A549 (cell line): ENCODE data around the gene NLRC5.

Experiments
- CEBPB ChIP-seq, 2 experiments: fragments of >200 bp in 1 of 2; sonication (Bioruptor Twin) in 1 of 2; formaldehyde crosslinking in 1 of 2; IDR thresholded peaks; 2 replicates each; pipeline ENCODE4 v1.6.1; 2012 to 2016
- CTCF ChIP-seq: fragments of >200 bp; sonication (Bioruptor Twin); formaldehyde crosslinking; IDR thresholded peaks from 3 replicates; pipeline ENCODE4 v1.5.1; 2016
- ELK1 ChIP-seq: fragments of 150-350 bp; IDR thresholded peaks from 2 replicates; pipeline ENCODE4 v1.6.1; 2014; ENCODE audit warnings: low read depth, mild to moderate bottlenecking, low read length
- EP300 ChIP-seq, 2 experiments: fragments of >200 bp; sonication (Bioruptor Twin); formaldehyde crosslinking; IDR thresholded peaks; 2 replicates in 1 of 2; 3 replicates in 1 of 2; pipeline ENCODE4 v1.6.1; 2016 to 2017
- HMGXB4 ChIP-seq: fragments of 250-450 bp; sonication (Bioruptor Pico); IDR thresholded peaks from 2 replicates; pipeline ENCODE4 v1.5.0; 2021; ENCODE audit warnings: mild to moderate bottlenecking, moderate library complexity, borderline replicate concordance
- HOXA7 ChIP-seq: fragments of 250-450 bp; sonication (Bioruptor Pico); IDR thresholded peaks from 2 replicates; pipeline ENCODE4 v1.5.0; 2020; ENCODE audit warnings: mild to moderate bottlenecking, moderate library complexity
- JUNB ChIP-seq: fragments of >200 bp; sonication (Bioruptor Twin); formaldehyde crosslinking; IDR thresholded peaks from 2 replicates; pipeline ENCODE4 v1.6.1; 2016
- MAX ChIP-seq: IDR thresholded peaks from 2 replicates; pipeline ENCODE4 v1.6.1; 2012
- MAZ ChIP-seq: fragments of 150-350 bp; IDR thresholded peaks from 2 replicates; pipeline ENCODE4 v1.6.1; 2014; ENCODE audit warnings: antibody characterized with exemption, low read depth, low read length, borderline replicate concordance
- NPAS2 ChIP-seq: fragments of 250-450 bp; sonication (Bioruptor Pico); IDR thresholded peaks from 2 replicates; pipeline ENCODE4 v1.8.0; 2022; ENCODE audit warnings: mild to moderate bottlenecking, moderate library complexity, borderline replicate concordance
- POLR2A ChIP-seq: IDR thresholded peaks from 2 replicates; pipeline ENCODE4 v1.6.1; 2012; ENCODE audit warnings: mild to moderate bottlenecking, low read length
- RAD21 ChIP-seq, 2 experiments: fragments of >200 bp in 1 of 2; sonication (Bioruptor Twin) in 1 of 2; formaldehyde crosslinking in 1 of 2; IDR thresholded peaks in 1 of 2; conservative IDR thresholded peaks in 1 of 2; 2 replicates in 1 of 2; 3 replicates in 1 of 2; pipeline ENCODE4 v1.6.1; 2012 to 2018; ENCODE audit warnings: inconsistent platforms in 1 of 2
- REST ChIP-seq: fragments of 200-600 bp; sonication (generic); IDR thresholded peaks from 2 replicates; pipeline ENCODE4 v1.6.1; 2016; ENCODE audit warnings: antibody characterized with exemption, mild to moderate bottlenecking, moderate library complexity

- no peak for TF ChIP-seq MAX
- no peak for TF ChIP-seq ELK1
- TF ChIP-seq CTCF, result no peak
- no peak for TF ChIP-seq MAZ
- no peak for TF ChIP-seq POLR2A
- no peak for TF ChIP-seq HMGXB4
- TF ChIP-seq CEBPB (IDR thresholded peaks at IDR 0.05), result no peak
- TF ChIP-seq REST, result no peak
- no peak for TF ChIP-seq EP300 (IDR thresholded peaks at IDR 0.05)
- TF ChIP-seq NPAS2 (CRISPR knock-in tag), result no peak
- TF ChIP-seq JUNB, result no peak
- TF ChIP-seq HOXA7, result no peak
- TF ChIP-seq RAD21 (conservative IDR thresholded peaks at IDR 0.05 in 1 of 2, IDR thresholded peaks at IDR 0.05 in 1 of 2), result no peak
Measured at GRCh38 chr16:57044931-57045693, 55.8 kb downstream of the NLRC5 start.
